GM12878 (cell line): ENCODE data around the gene TRIAP1. TPM values are rescaled to one million over a fixed set of nuclear protein-coding genes. Genes with fewer than 3 reads are reported as not detected.

Experiments used
- EGR1 ChIP-seq, 2 experiments: IDR thresholded peaks; 1 replicate in 1 of 2; 2 replicates in 1 of 2; pipeline ENCODE4 v1.6.1; 2011 to 2012; ENCODE audit warnings: low read depth in 2 of 2, low read length in 2 of 2, borderline replicate concordance in 1 of 2, mild to moderate bottlenecking in 1 of 2, moderate library complexity in 1 of 2
- JUND ChIP-seq: IDR thresholded peaks from 2 replicates; pipeline ENCODE4 v1.6.1; 2012; ENCODE audit warnings: low read depth, mild to moderate bottlenecking, low read length, improper control_type of control experiment, moderate library complexity
- RAD21 ChIP-seq: IDR thresholded peaks from 2 replicates; pipeline ENCODE4 v1.6.1; 2011; ENCODE audit warnings: mild to moderate bottlenecking, low read depth, low read length, moderate library complexity; ENCODE audit not compliant: insufficient read depth
- RCOR1 ChIP-seq: conservative IDR thresholded peaks from 2 replicates; pipeline ENCODE4 v1.6.1; 2012; ENCODE audit warnings: low read depth, low read length, improper control_type of control experiment
- SMC3 ChIP-seq: IDR thresholded peaks from 2 replicates; pipeline ENCODE4 v1.6.1; 2011; ENCODE audit warnings: low read length, improper control_type of control experiment, borderline replicate concordance
- polyA plus RNA-seq, 11 experiments: library from polyadenylated mRNA; depleted of rRNA in 4 of 11; unstranded in 6 of 11; stranded (reverse) in 5 of 11; fragments of >200 nt; fragmentation: Nextera tagmentation in 4 of 11; fragmentation: Illumina TruSeq in 1 of 11; extraction: Ambion mirVana in 4 of 11; extraction: Trizol in 1 of 11; gene quantifications; 1 replicate in 1 of 11; 2 replicates in 10 of 11; pipeline versions ENCODE4 v1.2.1 to v1.2.3, GENCODE V29; 2011 to 2016; ENCODE audit warnings: inconsistent platforms in 2 of 11, missing spikeins in 2 of 11, low read depth in 1 of 11
- total RNA-seq, 4 experiments: library from RNA; depleted of rRNA in 3 of 4; stranded (reverse); fragments of >200 nt in 3 of 4; fragmentation: Illumina TruSeq in 1 of 4; extraction: Trizol in 1 of 4; gene quantifications; 2 replicates each; pipeline versions ENCODE4 v1.2.1 to v1.2.3, GENCODE V29; 2013 to 2021
- TF ChIP-seq, protein P1 (sequence below): IDR thresholded peaks from 2 replicates; pipeline ENCODE4 v1.6.1; 2011; ENCODE audit warnings: mild to moderate bottlenecking, low read depth, low read length, moderate library complexity; ENCODE audit not compliant: insufficient replicate concordance
- TF ChIP-seq, protein P2 (sequence below): fragments of 150-350 bp; IDR thresholded peaks from 2 replicates; pipeline ENCODE4 v1.6.1; 2016; ENCODE audit warnings: low read depth, low read length
- TF ChIP-seq, protein P3 (sequence below): fragments of 450-650 bp; IDR thresholded peaks from 2 replicates; pipeline ENCODE4 v1.6.1; 2017; ENCODE audit warnings: low read depth, mild to moderate bottlenecking, moderate library complexity

The TRIAP1 gene
- total and polyA plus RNA-seq, 10 of the 15 experiments (the other 5 are each of a cell fraction or from before 2014, with no cell fraction given), result 44.8 to 346 (median 80.8) TPM

GRCh38 chr12:120439646-120440247, 6.4 kb downstream of the TRIAP1 start (continued):
- TF ChIP-seq, protein P1, sequence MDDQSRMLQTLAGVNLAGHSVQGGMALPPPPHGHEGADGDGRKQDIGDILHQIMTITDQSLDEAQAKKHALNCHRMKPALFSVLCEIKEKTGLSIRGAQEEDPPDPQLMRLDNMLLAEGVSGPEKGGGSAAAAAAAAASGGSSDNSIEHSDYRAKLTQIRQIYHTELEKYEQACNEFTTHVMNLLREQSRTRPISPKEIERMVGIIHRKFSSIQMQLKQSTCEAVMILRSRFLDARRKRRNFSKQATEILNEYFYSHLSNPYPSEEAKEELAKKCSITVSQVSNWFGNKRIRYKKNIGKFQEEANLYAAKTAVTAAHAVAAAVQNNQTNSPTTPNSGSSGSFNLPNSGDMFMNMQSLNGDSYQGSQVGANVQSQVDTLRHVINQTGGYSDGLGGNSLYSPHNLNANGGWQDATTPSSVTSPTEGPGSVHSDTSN, result no peak
- no peak for TF ChIP-seq JUND
- TF ChIP-seq, protein P2, sequence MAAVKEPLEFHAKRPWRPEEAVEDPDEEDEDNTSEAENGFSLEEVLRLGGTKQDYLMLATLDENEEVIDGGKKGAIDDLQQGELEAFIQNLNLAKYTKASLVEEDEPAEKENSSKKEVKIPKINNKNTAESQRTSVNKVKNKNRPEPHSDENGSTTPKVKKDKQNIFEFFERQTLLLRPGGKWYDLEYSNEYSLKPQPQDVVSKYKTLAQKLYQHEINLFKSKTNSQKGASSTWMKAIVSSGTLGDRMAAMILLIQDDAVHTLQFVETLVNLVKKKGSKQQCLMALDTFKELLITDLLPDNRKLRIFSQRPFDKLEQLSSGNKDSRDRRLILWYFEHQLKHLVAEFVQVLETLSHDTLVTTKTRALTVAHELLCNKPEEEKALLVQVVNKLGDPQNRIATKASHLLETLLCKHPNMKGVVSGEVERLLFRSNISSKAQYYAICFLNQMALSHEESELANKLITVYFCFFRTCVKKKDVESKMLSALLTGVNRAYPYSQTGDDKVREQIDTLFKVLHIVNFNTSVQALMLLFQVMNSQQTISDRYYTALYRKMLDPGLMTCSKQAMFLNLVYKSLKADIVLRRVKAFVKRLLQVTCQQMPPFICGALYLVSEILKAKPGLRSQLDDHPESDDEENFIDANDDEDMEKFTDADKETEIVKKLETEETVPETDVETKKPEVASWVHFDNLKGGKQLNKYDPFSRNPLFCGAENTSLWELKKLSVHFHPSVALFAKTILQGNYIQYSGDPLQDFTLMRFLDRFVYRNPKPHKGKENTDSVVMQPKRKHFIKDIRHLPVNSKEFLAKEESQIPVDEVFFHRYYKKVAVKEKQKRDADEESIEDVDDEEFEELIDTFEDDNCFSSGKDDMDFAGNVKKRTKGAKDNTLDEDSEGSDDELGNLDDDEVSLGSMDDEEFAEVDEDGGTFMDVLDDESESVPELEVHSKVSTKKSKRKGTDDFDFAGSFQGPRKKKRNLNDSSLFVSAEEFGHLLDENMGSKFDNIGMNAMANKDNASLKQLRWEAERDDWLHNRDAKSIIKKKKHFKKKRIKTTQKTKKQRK, result no peak
- TF ChIP-seq RAD21, result peak; percentile 49
- TF ChIP-seq SMC3, result peak; percentile 50
- TF ChIP-seq, protein P3, sequence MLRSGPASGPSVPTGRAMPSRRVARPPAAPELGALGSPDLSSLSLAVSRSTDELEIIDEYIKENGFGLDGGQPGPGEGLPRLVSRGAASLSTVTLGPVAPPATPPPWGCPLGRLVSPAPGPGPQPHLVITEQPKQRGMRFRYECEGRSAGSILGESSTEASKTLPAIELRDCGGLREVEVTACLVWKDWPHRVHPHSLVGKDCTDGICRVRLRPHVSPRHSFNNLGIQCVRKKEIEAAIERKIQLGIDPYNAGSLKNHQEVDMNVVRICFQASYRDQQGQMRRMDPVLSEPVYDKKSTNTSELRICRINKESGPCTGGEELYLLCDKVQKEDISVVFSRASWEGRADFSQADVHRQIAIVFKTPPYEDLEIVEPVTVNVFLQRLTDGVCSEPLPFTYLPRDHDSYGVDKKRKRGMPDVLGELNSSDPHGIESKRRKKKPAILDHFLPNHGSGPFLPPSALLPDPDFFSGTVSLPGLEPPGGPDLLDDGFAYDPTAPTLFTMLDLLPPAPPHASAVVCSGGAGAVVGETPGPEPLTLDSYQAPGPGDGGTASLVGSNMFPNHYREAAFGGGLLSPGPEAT, result 0 out of 2 replicates have a peak, but pooled peaks have one; percentile 6
- no peak for TF ChIP-seq RCOR1
- peak in 1 of 2 experiments; percentile 20; a peak in 1 of 3 replicates for TF ChIP-seq EGR1 (IDR thresholded peaks at IDR 0.05; ENCODE audit: borderline replicate concordance in 1 of 2, low read depth in 2 of 2, low read length in 2 of 2)
